ENCODE measurements around the gene COASY.
"Not testable (repeated sequence)": the region's sequence is repeated elsewhere in the genome, so short reads cannot be mapped to it uniquely, and the experiment has no call there.

The COASY gene

DNA sequence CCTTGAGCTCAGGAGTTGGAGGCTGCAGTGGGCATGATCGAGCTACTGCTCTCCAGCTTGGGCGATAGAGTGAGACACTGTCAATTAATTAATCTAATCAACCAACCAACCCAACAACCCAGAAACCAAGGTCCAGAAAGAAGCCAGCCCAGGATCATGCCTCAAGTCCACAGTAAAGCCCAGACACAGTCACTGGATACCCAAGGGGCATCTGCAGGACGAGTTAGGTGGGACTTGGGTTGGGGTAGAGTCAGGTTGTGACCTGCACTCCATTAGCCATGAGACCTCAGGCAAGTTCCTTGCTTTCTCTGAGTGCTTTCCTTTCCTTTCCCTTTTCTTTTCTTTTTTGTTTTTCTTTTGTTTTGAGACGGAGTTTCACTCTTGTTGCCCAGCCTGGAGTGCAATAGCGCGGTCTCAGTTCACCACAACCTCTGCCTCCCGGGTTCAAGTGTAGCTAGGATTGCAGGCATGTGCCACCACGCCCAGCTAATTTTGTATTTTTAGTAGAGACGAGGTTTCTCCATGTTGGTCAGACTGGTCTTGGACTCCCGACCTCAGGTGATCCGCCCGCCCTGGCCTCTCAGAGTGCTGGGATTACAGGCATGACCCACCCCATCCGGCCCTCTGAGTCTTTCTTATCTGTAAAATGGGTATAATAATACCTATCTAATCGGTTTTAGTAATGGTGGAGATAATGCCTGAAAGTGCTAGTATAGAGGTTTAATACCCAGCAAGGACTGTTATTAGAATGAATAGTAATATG lies 12.8 kb upstream of the COASY start:
- no peak overlapping the region for H3K4me3 ChIP-seq (ENCODE audit: low read depth, low read length)
- in situ Hi-C loops (cut with HindIII; ENCODE audit: low sequenced_read_pairs), result no loop called here
- TF ChIP-seq, protein P1, sequence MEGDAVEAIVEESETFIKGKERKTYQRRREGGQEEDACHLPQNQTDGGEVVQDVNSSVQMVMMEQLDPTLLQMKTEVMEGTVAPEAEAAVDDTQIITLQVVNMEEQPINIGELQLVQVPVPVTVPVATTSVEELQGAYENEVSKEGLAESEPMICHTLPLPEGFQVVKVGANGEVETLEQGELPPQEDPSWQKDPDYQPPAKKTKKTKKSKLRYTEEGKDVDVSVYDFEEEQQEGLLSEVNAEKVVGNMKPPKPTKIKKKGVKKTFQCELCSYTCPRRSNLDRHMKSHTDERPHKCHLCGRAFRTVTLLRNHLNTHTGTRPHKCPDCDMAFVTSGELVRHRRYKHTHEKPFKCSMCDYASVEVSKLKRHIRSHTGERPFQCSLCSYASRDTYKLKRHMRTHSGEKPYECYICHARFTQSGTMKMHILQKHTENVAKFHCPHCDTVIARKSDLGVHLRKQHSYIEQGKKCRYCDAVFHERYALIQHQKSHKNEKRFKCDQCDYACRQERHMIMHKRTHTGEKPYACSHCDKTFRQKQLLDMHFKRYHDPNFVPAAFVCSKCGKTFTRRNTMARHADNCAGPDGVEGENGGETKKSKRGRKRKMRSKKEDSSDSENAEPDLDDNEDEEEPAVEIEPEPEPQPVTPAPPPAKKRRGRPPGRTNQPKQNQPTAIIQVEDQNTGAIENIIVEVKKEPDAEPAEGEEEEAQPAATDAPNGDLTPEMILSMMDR (IDR thresholded peaks at IDR 0.05; ENCODE audit: low read depth, low read length), result no peak
- DNase-seq (ENCODE audit: low read depth, low spot score), result no peak

DNA sequence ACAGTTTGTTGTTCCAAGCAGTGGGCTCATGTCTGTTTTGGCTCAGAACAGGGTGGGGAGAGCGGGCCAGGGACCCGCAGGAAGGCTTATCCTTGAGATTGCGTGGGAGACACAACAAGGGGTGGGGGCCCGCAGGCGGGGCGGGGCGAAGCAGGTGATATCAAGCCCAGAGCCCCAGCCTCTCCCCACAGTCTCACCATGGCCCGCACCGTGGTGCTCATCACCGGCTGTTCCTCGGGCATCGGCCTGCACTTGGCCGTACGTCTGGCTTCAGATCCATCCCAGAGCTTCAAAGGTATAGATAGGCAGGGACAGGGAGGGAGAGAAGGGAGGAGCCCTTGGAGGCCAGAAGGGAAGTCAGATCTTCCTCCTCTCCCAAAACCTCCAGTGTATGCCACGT lies 9.2 kb upstream of the COASY start, which contains the start of gene HSD17B1:
Gene HSD17B1 (plus strand): TSS at position 188 of the 400 bp plus-strand sequence. CDS start 11 bp downstream, at position 199.
- peak within 1 kb of the TSS; percentile 76 for H3K4me3 ChIP-seq (ENCODE audit: low read depth, low read length)
- in situ Hi-C loops (cut with HindIII; ENCODE audit: low sequenced_read_pairs); DNase-seq (ENCODE audit: low read depth, low spot score): not testable (repeated sequence)

DNA sequence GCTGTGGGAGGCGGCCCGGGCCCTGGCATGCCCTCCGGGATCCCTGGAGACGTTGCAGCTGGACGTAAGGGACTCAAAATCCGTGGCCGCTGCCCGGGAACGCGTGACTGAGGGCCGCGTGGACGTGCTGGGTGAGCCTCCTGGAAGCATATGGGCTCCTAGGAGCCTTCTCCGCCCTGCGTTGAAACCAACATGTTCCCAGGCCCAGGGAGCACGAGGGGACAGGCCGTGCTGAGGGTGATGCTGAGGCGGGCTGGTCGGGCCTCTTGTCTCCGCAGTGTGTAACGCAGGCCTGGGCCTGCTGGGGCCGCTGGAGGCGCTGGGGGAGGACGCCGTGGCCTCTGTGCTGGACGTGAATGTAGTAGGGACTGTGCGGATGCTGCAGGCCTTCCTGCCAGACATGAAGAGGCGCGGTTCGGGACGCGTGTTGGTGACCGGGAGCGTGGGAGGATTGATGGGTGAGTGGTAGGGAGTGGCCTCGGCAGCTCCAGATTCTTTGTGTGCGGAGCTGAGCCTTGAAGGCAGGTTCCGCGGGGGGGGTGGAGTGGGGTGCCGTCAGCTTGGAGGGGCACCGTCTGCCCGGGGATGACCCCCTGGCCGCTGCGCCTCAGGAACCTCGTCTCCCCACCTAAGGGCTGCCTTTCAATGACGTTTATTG lies 8.7 kb upstream of the COASY start:
- no peak for DNase-seq (ENCODE audit: low read depth, low spot score)
- no peak overlapping the region for H3K4me3 ChIP-seq (ENCODE audit: low read depth, low read length)
- TF ChIP-seq, protein P1 (IDR thresholded peaks at IDR 0.05; ENCODE audit: low read depth, low read length), result no peak
- in situ Hi-C loops (cut with HindIII; ENCODE audit: low sequenced_read_pairs), result no loop called here

DNA sequence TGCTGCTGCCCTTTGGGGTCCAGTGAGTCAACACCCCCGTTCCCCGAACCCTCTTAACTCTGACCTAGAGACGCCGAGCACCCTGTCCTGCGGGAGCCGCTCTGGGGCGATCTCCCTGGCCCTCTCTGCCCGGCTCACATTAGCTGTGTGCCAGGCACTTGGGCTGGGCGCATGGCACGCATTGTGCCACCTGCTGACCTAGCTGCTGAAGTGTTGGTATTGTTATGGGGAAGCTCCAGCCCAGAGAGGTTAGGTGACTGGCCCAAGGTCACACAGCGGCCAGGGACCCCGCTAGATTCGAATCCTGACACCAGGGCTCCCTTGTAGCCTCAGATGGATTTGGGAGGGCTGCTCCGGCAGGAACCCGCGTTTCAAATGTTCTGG lies 8.1 kb upstream of the COASY start:
- no peak for DNase-seq (ENCODE audit: low read depth, low spot score)
- in situ Hi-C loops (cut with HindIII; ENCODE audit: low sequenced_read_pairs), result no loop called here
- H3K4me3 ChIP-seq (ENCODE audit: low read depth, low read length), result peak overlapping the region; percentile 76
- TF ChIP-seq, protein P1 (IDR thresholded peaks at IDR 0.05; ENCODE audit: low read depth, low read length), result no peak

DNA sequence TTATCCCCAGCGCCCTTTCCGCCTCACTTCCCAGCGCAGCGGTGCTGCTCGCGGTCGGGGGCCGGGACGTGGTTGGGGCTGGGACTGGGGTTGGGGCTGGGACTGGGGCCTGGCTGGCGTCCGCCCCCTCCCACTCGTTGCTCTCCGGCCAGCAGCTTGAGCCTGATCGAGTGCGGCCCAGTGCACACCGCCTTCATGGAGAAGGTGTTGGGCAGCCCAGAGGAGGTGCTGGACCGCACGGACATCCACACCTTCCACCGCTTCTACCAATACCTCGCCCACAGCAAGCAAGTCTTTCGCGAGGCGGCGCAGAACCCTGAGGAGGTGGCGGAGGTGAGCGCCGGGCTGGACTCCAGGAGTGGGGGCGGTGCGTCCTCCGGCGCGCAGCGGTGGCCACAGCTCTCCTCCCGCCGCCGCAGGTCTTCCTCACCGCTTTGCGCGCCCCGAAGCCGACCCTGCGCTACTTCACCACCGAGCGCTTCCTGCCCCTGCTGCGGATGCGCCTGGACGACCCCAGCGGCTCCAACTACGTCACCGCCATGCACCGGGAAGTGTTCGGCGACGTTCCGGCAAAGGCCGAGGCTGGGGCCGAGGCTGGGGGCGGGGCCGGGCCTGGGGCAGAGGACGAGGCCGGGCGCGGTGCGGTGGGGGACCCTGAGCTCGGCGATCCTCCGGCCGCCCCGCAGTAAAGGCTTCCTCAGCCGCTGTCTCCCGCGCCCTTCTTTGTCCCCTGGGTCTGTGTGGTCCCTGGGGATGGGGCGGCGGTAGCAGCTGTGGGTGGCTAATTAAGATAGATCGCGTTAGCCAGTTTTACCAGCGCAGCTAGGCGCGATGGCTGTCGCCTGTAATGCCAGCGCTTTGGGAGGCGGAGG lies 7.5 kb upstream of the COASY start:
- peak; percentile 84 for DNase-seq (ENCODE audit: low read depth, low spot score)
- in situ Hi-C loops (cut with HindIII; ENCODE audit: low sequenced_read_pairs), result no loop called here
- peak overlapping the region; percentile 76 for H3K4me3 ChIP-seq (ENCODE audit: low read depth, low read length)
- TF ChIP-seq, protein P1 (IDR thresholded peaks at IDR 0.05; ENCODE audit: low read depth, low read length), result no peak

DNA sequence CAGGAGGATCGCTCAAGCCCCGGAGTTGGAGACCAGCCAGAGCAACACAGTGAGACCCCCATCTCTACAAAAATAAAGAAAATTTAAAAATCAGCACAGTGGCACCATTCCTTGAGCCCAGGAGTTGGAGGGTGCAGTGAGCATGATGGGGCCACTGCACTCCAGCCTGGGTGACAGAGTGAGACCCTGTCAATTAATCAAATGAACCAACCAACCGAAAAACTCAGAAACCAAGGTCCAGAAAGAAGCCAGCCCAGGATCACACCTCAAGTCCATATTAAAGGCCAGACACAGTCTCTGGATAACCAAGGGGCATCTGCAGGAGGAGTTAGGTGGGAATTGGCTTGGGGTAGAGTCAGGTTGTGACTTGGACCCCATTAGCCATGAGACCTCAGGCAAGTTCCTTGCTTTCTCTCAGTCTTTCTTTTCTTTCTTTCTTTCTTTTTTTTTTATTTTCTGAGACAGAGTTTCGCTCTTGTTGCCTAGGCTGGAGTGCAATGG lies 6.8 kb upstream of the COASY start:
- TF ChIP-seq, protein P1 (IDR thresholded peaks at IDR 0.05; ENCODE audit: low read depth, low read length), result no peak
- peak overlapping the region; percentile 76 for H3K4me3 ChIP-seq (ENCODE audit: low read depth, low read length)
- no peak for DNase-seq (ENCODE audit: low read depth, low spot score)
- in situ Hi-C loops (cut with HindIII; ENCODE audit: low sequenced_read_pairs), result no loop called here

DNA sequence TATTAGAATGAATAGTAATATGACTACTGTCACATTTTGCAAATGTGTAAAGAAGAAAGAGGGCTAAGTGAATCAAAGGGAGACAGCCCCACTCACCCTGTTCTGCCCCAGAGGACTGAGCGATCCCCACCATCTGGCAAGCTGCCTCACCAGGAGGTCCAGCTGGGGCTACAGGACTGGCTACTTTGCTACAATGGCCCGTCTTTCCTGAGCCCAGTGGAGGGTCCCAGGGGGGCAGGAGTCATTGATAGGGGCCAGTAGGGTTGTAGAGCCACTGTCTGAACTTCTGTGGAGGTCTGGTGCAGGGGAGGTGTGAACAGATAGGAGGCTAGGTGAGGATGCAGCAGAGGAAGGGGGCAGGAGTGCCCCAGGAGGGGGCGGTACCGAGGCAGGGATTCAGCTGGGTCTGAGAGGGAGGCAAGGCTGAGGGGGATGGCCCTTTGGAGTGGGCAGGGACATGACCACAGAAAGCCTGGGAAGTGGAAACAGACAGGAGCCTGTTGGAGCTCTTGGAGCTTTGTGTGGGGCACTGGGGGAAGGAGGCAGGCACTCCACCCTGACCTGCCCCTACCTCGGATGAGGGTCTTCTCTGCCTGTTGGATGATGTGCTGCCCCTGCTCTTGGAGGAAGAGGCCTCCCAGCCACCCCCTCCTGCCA lies 5.9 kb upstream of the COASY start:
- H3K4me3 ChIP-seq (ENCODE audit: low read depth, low read length); DNase-seq (ENCODE audit: low read depth, low spot score); in situ Hi-C loops (cut with HindIII; ENCODE audit: low sequenced_read_pairs): not testable (repeated sequence)
